Inferior parietal cortex (tissue), 1 donor: ENCODE data around the gene MYO3B.
A peak's percentile ranks its signal among the peaks of the same experiment; 100 is the strongest.

ENCODE experiments used
- DNase-seq: peaks from one replicate; pipeline ENCODE4 v3.0.0-alpha.2; 2016; ENCODE audit errors: extremely low spot score

Gene MYO3B

GRCh38 chr2:170177950-170178781, at the start of gene MYO3B:
TSS of gene MYO3B (plus strand) at chr2:170178147. CDS start at chr2:170178288, 141 bp downstream.
- DNase-seq, result no peak

GRCh38 chr2:170139276-170139967, 38.5 kb upstream of the MYO3B start:
- no peak for DNase-seq

DNA sequence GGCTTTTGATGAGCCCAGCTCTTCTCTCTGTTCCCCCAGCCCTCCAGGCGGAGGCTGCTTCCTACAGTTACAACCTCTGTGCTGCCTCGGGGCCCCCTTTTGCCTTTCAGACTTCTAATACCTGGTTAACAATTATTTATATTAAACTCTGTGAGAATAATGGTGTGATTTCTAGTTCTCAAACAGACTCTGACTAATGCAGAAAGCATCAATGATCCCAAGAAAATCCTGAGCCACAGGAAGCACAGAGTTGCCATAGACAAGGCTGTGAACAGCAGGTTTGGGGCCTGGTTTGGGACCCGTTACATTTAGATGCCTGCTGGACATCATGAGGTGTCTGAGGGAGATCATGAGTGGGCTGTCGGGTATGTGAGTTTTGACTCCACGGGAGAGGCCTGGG, 37.4 kb upstream of the MYO3B start:
- no peak for DNase-seq

GRCh38 chr2:170141865-170142264, 36.1 kb upstream of the MYO3B start:
- DNase-seq, result no peak

- DNase-seq, result no peak
Measured at GRCh38 chr2:170142502-170142901, 35.4 kb upstream of the MYO3B start.

- DNase-seq, result peak; percentile 22
Measured at GRCh38 chr2:170143045-170143717, 34.8 kb upstream of the MYO3B start.

GRCh38 chr2:170144761-170145160, 33.2 kb upstream of the MYO3B start:
- DNase-seq, result no peak

GRCh38 chr2:170145191-170145590, 32.8 kb upstream of the MYO3B start:
- DNase-seq, result no peak

DNA sequence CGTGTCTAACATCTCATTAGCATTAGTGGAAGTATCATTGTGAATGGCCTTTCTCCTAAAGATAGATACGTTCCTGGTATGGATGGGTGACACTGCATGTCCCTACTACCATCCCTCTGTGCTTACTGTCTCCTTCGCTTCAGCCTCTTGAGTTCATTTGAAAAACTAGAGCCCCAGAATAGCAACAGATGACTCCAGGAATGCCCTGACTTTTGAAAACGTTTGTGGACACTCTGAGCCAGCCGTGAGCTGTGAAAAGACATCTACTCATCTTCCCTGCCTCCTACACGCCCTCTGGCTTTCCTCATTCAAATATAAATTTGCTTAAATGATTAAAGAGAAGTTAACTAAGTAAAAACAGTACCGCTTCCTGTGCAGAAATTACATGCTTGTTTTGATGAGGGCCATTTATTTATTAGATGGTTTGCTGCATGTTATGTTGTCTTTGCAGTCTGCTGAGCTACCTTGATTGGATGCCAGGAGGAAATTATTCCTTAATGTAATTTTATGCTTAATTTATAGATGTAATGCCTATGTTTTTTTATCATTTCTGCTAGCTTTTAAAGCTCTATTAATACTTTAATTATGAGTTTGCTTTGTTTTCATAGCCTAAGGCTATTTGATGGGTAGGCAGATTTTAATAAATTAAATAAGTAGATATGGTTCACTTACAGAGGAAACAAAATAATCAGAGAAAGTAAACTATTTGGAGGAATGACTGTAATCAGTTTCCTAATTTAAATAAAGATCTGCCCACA, 32.1 kb upstream of the MYO3B start:
- no peak for DNase-seq

GRCh38 chr2:170146784-170147183, 31.2 kb upstream of the MYO3B start:
- DNase-seq, result no peak

GRCh38 chr2:170147576-170147975, 30.4 kb upstream of the MYO3B start:
- no peak for DNase-seq

GRCh38 chr2:170148161-170148560, 29.8 kb upstream of the MYO3B start:
- no peak for DNase-seq

GRCh38 chr2:170152421-170152820, 25.5 kb upstream of the MYO3B start:
- no peak for DNase-seq

- no peak for DNase-seq
Measured at GRCh38 chr2:170155022-170155722, 22.8 kb upstream of the MYO3B start.

- no peak for DNase-seq
Measured at GRCh38 chr2:170155723-170156253, 22.2 kb upstream of the MYO3B start.

GRCh38 chr2:170156592-170156991, 21.4 kb upstream of the MYO3B start:
- no peak for DNase-seq

DNA sequence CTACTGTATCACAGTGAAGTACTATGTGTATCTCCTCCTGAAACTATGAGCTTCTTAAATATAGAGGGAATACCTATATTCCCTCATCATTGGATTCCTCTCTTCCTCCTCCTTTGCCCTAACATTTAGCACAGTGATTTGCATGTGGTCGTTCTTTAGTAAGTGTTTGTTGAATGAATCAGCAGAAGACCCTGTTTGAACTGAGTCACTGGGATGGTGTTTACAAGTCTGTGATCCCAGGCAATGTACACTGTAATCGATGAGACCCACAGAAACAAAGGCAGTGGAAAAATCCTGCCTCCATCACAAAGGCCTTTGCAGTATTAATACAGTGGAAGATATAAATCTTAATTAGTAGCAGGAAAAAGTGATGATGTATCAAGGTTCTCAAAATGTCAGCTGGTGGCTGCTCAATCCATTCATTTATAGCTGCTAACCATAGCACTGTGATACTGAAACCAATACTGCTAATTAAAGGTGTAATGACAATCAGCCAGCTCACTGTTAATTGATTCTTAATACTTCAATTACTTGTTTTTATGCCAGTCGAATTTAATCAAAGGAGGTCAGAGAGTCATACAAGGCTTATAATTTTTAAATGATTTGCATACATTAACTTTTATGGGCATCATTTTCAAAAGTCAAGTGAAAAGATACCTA, 20.8 kb upstream of the MYO3B start:
- DNase-seq, result no peak

DNA sequence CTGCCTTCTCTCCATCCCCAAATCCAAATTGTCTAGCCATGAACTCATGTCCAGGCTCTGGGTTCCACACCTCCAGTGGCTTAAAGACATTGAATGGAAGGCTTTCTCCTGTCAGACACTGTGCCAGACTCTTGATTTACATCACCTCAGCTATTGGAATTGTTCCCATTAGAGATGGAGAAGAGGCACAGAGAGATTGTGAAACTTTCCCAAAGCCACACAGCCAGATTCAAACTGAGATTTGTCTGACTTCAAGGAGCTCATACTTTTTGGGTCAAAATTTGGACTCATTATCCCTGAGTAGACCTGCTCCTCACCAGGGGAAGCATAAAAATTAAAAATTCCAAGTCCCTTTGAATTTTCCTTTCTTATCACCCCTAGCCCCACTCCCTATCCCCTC, 18.9 kb upstream of the MYO3B start:
- DNase-seq, result no peak

- DNase-seq, result no peak
Measured at GRCh38 chr2:170161516-170162270, 16.3 kb upstream of the MYO3B start.

GRCh38 chr2:170162271-170162632, 15.7 kb upstream of the MYO3B start:
- DNase-seq, result no peak
